GM19395 (cell line): ENCODE data around the gene RPS6KA4.

Experiments used
- ATAC-seq: cut with Tn5 transposase; IDR thresholded peaks from one replicate; pipeline ENCODE4 v1.9.1; 2021; ENCODE audit warnings: mild to moderate bottlenecking, moderate library complexity; ENCODE audit not compliant: unreplicated experiment

RPS6KA4 gene

GRCh38 chr11:64362339-64362738 lies 3.4 kb downstream of the RPS6KA4 start:
- no peak for ATAC-seq

GRCh38 chr11:64364435-64364834 lies 5.5 kb downstream of the RPS6KA4 start:
- ATAC-seq: no peak

- ATAC-seq: no peak
Measured at GRCh38 chr11:64364911-64365310, 5.9 kb downstream of the RPS6KA4 start.

GRCh38 chr11:64366751-64367150 lies 7.8 kb downstream of the RPS6KA4 start:
- ATAC-seq: no peak

- no peak for ATAC-seq
Measured at GRCh38 chr11:64367931-64368672, 9.1 kb downstream of the RPS6KA4 start.

- ATAC-seq: no peak
Measured at GRCh38 chr11:64368673-64369074, 9.7 kb downstream of the RPS6KA4 start.

- no peak for ATAC-seq
Measured at GRCh38 chr11:64369440-64370421, 10.8 kb downstream of the RPS6KA4 start.

GRCh38 chr11:64371201-64371600 lies 12.2 kb downstream of the RPS6KA4 start:
- ATAC-seq: no peak

- no peak for ATAC-seq
Measured at GRCh38 chr11:64372021-64372420, 13.1 kb downstream of the RPS6KA4 start.

- ATAC-seq: no peak
Measured at GRCh38 chr11:64372802-64373597, 14.0 kb downstream of the RPS6KA4 start.

- no peak for ATAC-seq
Measured at GRCh38 chr11:64373598-64373974, 14.6 kb downstream of the RPS6KA4 start.

GRCh38 chr11:64376071-64376470 lies 17.1 kb downstream of the RPS6KA4 start:
- ATAC-seq: no peak

- no peak for ATAC-seq
Measured at GRCh38 chr11:64378335-64378880, 19.4 kb downstream of the RPS6KA4 start.

- no peak for ATAC-seq
Measured at GRCh38 chr11:64379160-64379559, 20.2 kb downstream of the RPS6KA4 start.

GRCh38 chr11:64379817-64380709 lies 21.1 kb downstream of the RPS6KA4 start:
- no peak for ATAC-seq

- ATAC-seq: no peak
Measured at GRCh38 chr11:64381350-64381749, 22.4 kb downstream of the RPS6KA4 start.

- ATAC-seq: no peak
Measured at GRCh38 chr11:64382047-64382446, 23.1 kb downstream of the RPS6KA4 start.

GRCh38 chr11:64382586-64382985 lies 23.6 kb downstream of the RPS6KA4 start:
- no peak for ATAC-seq

GRCh38 chr11:64383580-64383979 lies 24.6 kb downstream of the RPS6KA4 start:
- ATAC-seq: no peak
